HEK293 (cell line): ENCODE data around the gene THBS3.

Experiments
- ATF2 ChIP-seq: fragments of 450-650 bp; formaldehyde crosslinking; IDR thresholded peaks from 2 replicates; pipeline ENCODE4 v1.5.1; 2016; ENCODE audit warnings: missing biosample characterization, missing genetic modification characterization, low read depth
- INSM2 ChIP-seq: fragments of 450-650 bp; formaldehyde crosslinking; IDR thresholded peaks from 2 replicates; pipeline ENCODE4 v1.5.1; 2016; ENCODE audit warnings: missing biosample characterization, missing genetic modification characterization
- KLF10 ChIP-seq: fragments of 450-650 bp; IDR thresholded peaks from 2 replicates; pipeline ENCODE4 v1.5.1; 2018; ENCODE audit warnings: missing biosample characterization, mild to moderate bottlenecking, missing genetic modification characterization
- KLF7 ChIP-seq: fragments of 450-650 bp; formaldehyde crosslinking; IDR thresholded peaks from 2 replicates; pipeline ENCODE4 v1.5.1; 2016; ENCODE audit warnings: missing biosample characterization, missing genetic modification characterization, borderline replicate concordance
- MZF1 ChIP-seq: fragments of 450-650 bp; formaldehyde crosslinking; IDR thresholded peaks from 2 replicates; pipeline ENCODE4 v1.5.1; 2017; ENCODE audit warnings: missing biosample characterization, missing genetic modification characterization, borderline replicate concordance
- OSR2 ChIP-seq: fragments of 450-650 bp; formaldehyde crosslinking; IDR thresholded peaks from 2 replicates; pipeline ENCODE4 v1.5.1; 2016; ENCODE audit warnings: missing biosample characterization, missing genetic modification characterization
- OVOL3 ChIP-seq: fragments of 450-650 bp; formaldehyde crosslinking; IDR thresholded peaks from 2 replicates; pipeline ENCODE4 v1.5.1; 2016; ENCODE audit warnings: missing biosample characterization, missing genetic modification characterization
- SCRT2 ChIP-seq: fragments of 450-650 bp; formaldehyde crosslinking; IDR thresholded peaks from 2 replicates; pipeline ENCODE4 v1.5.1; 2016; ENCODE audit warnings: missing biosample characterization, missing genetic modification characterization
- SP3 ChIP-seq: fragments of 450-650 bp; formaldehyde crosslinking; IDR thresholded peaks from 2 replicates; pipeline ENCODE4 v1.5.1; 2016; ENCODE audit warnings: missing biosample characterization, missing genetic modification characterization
- TRIM28 ChIP-seq: IDR thresholded peaks from 2 replicates; pipeline ENCODE4 v1.6.1; 2011; ENCODE audit warnings: low read length, control low read depth, borderline replicate concordance
- WT1 ChIP-seq: fragments of 450-650 bp; formaldehyde crosslinking; IDR thresholded peaks from 2 replicates; pipeline ENCODE4 v1.5.1; 2016; ENCODE audit warnings: missing biosample characterization, missing genetic modification characterization
- ZBTB10 ChIP-seq: fragments of 450-650 bp; formaldehyde crosslinking; IDR thresholded peaks from 2 replicates; pipeline ENCODE4 v1.5.1; 2016; ENCODE audit warnings: missing biosample characterization, missing genetic modification characterization
- ZBTB17 ChIP-seq: fragments of 450-650 bp; formaldehyde crosslinking; IDR thresholded peaks from 2 replicates; pipeline ENCODE4 v1.5.1; 2016; ENCODE audit warnings: missing biosample characterization, missing genetic modification characterization
- ZFHX2 ChIP-seq: fragments of 450-650 bp; formaldehyde crosslinking; conservative IDR thresholded peaks from 2 replicates; pipeline ENCODE4 v1.5.1; 2016; ENCODE audit warnings: missing biosample characterization, missing genetic modification characterization
- ZNF140 ChIP-seq: fragments of 450-650 bp; formaldehyde crosslinking; IDR thresholded peaks from 2 replicates; pipeline ENCODE4 v1.5.1; 2016; ENCODE audit warnings: missing biosample characterization, missing genetic modification characterization
- ZNF157 ChIP-seq: fragments of 450-650 bp; formaldehyde crosslinking; IDR thresholded peaks from 2 replicates; pipeline ENCODE4 v1.5.1; 2016; ENCODE audit warnings: missing biosample characterization, missing genetic modification characterization
- ZNF223 ChIP-seq: fragments of 450-650 bp; formaldehyde crosslinking; IDR thresholded peaks from 2 replicates; pipeline ENCODE4 v1.5.1; 2016; ENCODE audit warnings: missing biosample characterization, missing genetic modification characterization
- ZNF23 ChIP-seq: fragments of 450-650 bp; formaldehyde crosslinking; IDR thresholded peaks from 2 replicates; pipeline ENCODE4 v1.5.1; 2016; ENCODE audit warnings: missing biosample characterization, missing genetic modification characterization, borderline replicate concordance
- ZNF324 ChIP-seq: fragments of 450-650 bp; formaldehyde crosslinking; IDR thresholded peaks from 2 replicates; pipeline ENCODE4 v1.5.1; 2016; ENCODE audit warnings: missing biosample characterization, missing genetic modification characterization
- ZNF404 ChIP-seq: fragments of 450-650 bp; formaldehyde crosslinking; IDR thresholded peaks from 2 replicates; pipeline ENCODE4 v1.5.1; 2017; ENCODE audit warnings: missing biosample characterization, missing genetic modification characterization
- ZNF423 ChIP-seq: fragments of 450-650 bp; formaldehyde crosslinking; IDR thresholded peaks from 2 replicates; pipeline ENCODE4 v1.5.1; 2016; ENCODE audit warnings: missing biosample characterization, missing genetic modification characterization
- ZNF518A ChIP-seq: fragments of 450-650 bp; formaldehyde crosslinking; conservative IDR thresholded peaks from 2 replicates; pipeline ENCODE4 v1.5.1; 2016; ENCODE audit warnings: low read depth, missing biosample characterization, missing genetic modification characterization
- ZNF530 ChIP-seq: fragments of 450-650 bp; formaldehyde crosslinking; IDR thresholded peaks from 2 replicates; pipeline ENCODE4 v1.5.1; 2016; ENCODE audit warnings: low read depth, missing biosample characterization, missing genetic modification characterization
- ZNF610 ChIP-seq: fragments of 450-650 bp; formaldehyde crosslinking; IDR thresholded peaks from 2 replicates; pipeline ENCODE4 v1.5.1; 2016; ENCODE audit warnings: missing biosample characterization, missing genetic modification characterization, borderline replicate concordance
- ZNF660 ChIP-seq: fragments of 450-650 bp; IDR thresholded peaks from 2 replicates; pipeline ENCODE4 v1.5.1; 2018; ENCODE audit warnings: missing biosample characterization, mild to moderate bottlenecking, missing genetic modification characterization
- ZNF670 ChIP-seq: fragments of 450-650 bp; formaldehyde crosslinking; IDR thresholded peaks from 2 replicates; pipeline ENCODE4 v1.5.1; 2016; ENCODE audit warnings: missing biosample characterization, missing genetic modification characterization, low read depth
- ZNF704 ChIP-seq: fragments of 450-650 bp; formaldehyde crosslinking; IDR thresholded peaks from 2 replicates; pipeline ENCODE4 v1.5.1; 2016; ENCODE audit warnings: missing biosample characterization, missing genetic modification characterization
- ZNF707 ChIP-seq: fragments of 450-650 bp; formaldehyde crosslinking; IDR thresholded peaks from 2 replicates; pipeline ENCODE4 v1.5.1; 2016; ENCODE audit warnings: missing biosample characterization, missing genetic modification characterization
- ZSCAN30 ChIP-seq: fragments of 450-650 bp; IDR thresholded peaks from 2 replicates; pipeline ENCODE4 v1.5.1; 2018; ENCODE audit warnings: missing biosample characterization, mild to moderate bottlenecking, missing genetic modification characterization, moderate library complexity

Gene THBS3

GRCh38 chr1:155241069-155241679 is 33.5 kb upstream of the THBS3 start (continued):
- TF ChIP-seq ZNF518A (tag by site-specific recombination), result 0 out of 2 replicates have a peak, but pooled peaks have one; percentile 47
- peak; percentile 17; the same call in 1 of the 2 replicates for TF ChIP-seq WT1 (tag by site-specific recombination)
- TF ChIP-seq ZNF140, result no peak
- no peak for TF ChIP-seq ZNF423 (tag by site-specific recombination)
- peak; percentile 17; the same call in 1 of the 2 replicates for TF ChIP-seq ZNF660 (tag by site-specific recombination)
- no peak for TF ChIP-seq ZNF704 (tag by site-specific recombination)
- TF ChIP-seq ZNF530 (tag by site-specific recombination), result no peak
- TF ChIP-seq ZNF707 (tag by site-specific recombination), result no peak
- TF ChIP-seq SCRT2 (tag by site-specific recombination), result peak; percentile 31; the same call in 1 of the 2 replicates
- no peak; the same call in 1 of the 2 replicates for TF ChIP-seq KLF10 (tag by site-specific recombination)
- TF ChIP-seq ZNF157, result no peak
- peak; percentile 60; the same call in 1 of the 2 replicates for TF ChIP-seq INSM2 (tag by site-specific recombination)
- TF ChIP-seq ZNF23 (tag by site-specific recombination), result no peak
- no peak for TF ChIP-seq KLF7 (tag by site-specific recombination)
- peak; percentile 61 for TF ChIP-seq SP3
- TF ChIP-seq TRIM28, result no peak
- peak; percentile 96 for TF ChIP-seq ZBTB17 (tag by site-specific recombination)
- no peak for TF ChIP-seq ZFHX2 (tag by site-specific recombination)
- no peak for TF ChIP-seq ZNF670
- TF ChIP-seq OVOL3 (tag by site-specific recombination), result peak; percentile 55; the same call in 1 of the 2 replicates
- TF ChIP-seq ZNF324 (tag by site-specific recombination), result peak; percentile 67; the same call in 1 of the 2 replicates
- no peak for TF ChIP-seq ZNF610
- peak; percentile 29; the same call in 1 of the 2 replicates for TF ChIP-seq ZSCAN30 (tag by site-specific recombination)
- TF ChIP-seq ZNF223 (tag by site-specific recombination), result no peak
- 0 out of 2 replicates have a peak, but pooled peaks have one; percentile 17 for TF ChIP-seq OSR2
- no peak for TF ChIP-seq ATF2
- TF ChIP-seq ZNF404 (tag by site-specific recombination), result no peak
- no peak for TF ChIP-seq ZBTB10 (tag by site-specific recombination)
- no peak for TF ChIP-seq MZF1 (tag by site-specific recombination)
